Activated naive CD4-positive, alpha-beta T cell treated with anti-CD3 and anti-CD28 coated beads, Interleukin-2, amount 10 ng/mL, durations not matched to agents 7 days and 5 days (primary cell): ENCODE results near the gene RLBP1.
A peak's percentile ranks its signal among the peaks of the same experiment; 100 is the strongest.

ENCODE experiments used
- CTCF ChIA-PET: fragments of 350-600 bp; sonication (Branson Sonifier 250); formaldehyde crosslinking; loops from one replicate; lab custom pipeline; 2021; ENCODE audit warnings: antibody characterized with exemption; lab: Charles Lee
- DNase-seq: peaks from one replicate; pipeline ENCODE4 v3.0.0-alpha.2; 2020
- H3K27ac Mint-ChIP-seq: one replicate; pipeline ENCODE4 v1.8.0; 2021; ENCODE audit warnings: mild to moderate bottlenecking, moderate library complexity, mixed read lengths
- H3K27me3 Mint-ChIP-seq: one replicate; pipeline ENCODE4 v1.8.0; 2021; ENCODE audit warnings: mild to moderate bottlenecking, mixed read lengths
- H3K36me3 Mint-ChIP-seq: one replicate; pipeline ENCODE4 v1.8.0; 2021; ENCODE audit warnings: mixed read lengths
- H3K4me1 Mint-ChIP-seq: one replicate; pipeline ENCODE4 v1.8.0; 2021; ENCODE audit warnings: mixed read lengths
- H3K4me3 Mint-ChIP-seq: one replicate; pipeline ENCODE4 v1.8.0; 2021; ENCODE audit warnings: mild to moderate bottlenecking, moderate library complexity, mixed read lengths
- H3K9me3 Mint-ChIP-seq: one replicate; pipeline ENCODE4 v1.8.0; 2021; ENCODE audit warnings: mixed read lengths

RLBP1 gene

GRCh38 chr15:89225588-89225987 is 4.2 kb upstream of the RLBP1 start:
- H3K4me1 Mint-ChIP-seq, result no peaks in the 10 kb centered on the region
- peaks cover 27% of the 10 kb centered on the region for H3K27me3 Mint-ChIP-seq
- H3K4me3 Mint-ChIP-seq, result no peak overlapping the region
- CTCF ChIA-PET, result interaction anchor here (1.2 kb wide), 1 partner anchor 18 kb away, joined by 3 read pairs; no protein-coding TSS in a partner anchor
- no peaks in the 10 kb centered on the region for H3K36me3 Mint-ChIP-seq
- no peaks in the 10 kb centered on the region for H3K9me3 Mint-ChIP-seq
- H3K27ac Mint-ChIP-seq, result no peak overlapping the region
- DNase-seq, result no peak

- DNase-seq, result no peak
- Mint-ChIP-seq H3K36me3 (no peaks in the 10 kb centered on the region), H3K9me3 (no peaks in the 10 kb centered on the region), H3K27me3 (peaks cover 29% of the 10 kb centered on the region), H3K4me1 (no peaks in the 10 kb centered on the region), H3K27ac (no peak overlapping the region), H3K4me3 (no peak overlapping the region)
- CTCF ChIA-PET, result interaction anchor here (1.6 kb wide), 1 partner anchor 34 kb away, joined by 3 read pairs; no protein-coding TSS in a partner anchor
Observed at GRCh38 chr15:89218531-89218930, 2.8 kb downstream of the RLBP1 start.

- Mint-ChIP-seq H3K36me3 (no peaks in the 10 kb centered on the region), H3K9me3 (no peaks in the 10 kb centered on the region), H3K27ac (no peak overlapping the region), H3K27me3 (peaks cover 28% of the 10 kb centered on the region), H3K4me1 (no peaks in the 10 kb centered on the region), H3K4me3 (no peak overlapping the region)
- no peak for DNase-seq
- CTCF ChIA-PET, result interaction anchor here (1.6 to 2.1 kb wide), 2 partner anchors 11 to 34 kb away, joined by 3 to 12 read pairs; no protein-coding TSS in a partner anchor
Observed at GRCh38 chr15:89217686-89218376, 3.5 kb downstream of the RLBP1 start.

- no peak overlapping the region for H3K4me3 Mint-ChIP-seq
Observed at GRCh38 chr15:89217031-89217430, 4.3 kb downstream of the RLBP1 start.

GRCh38 chr15:89215627-89216026 is 5.8 kb downstream of the RLBP1 start:
- Mint-ChIP-seq H3K4me3 (no peak overlapping the region), H3K9me3 (no peaks in the 10 kb centered on the region), H3K27me3 (peaks cover 27% of the 10 kb centered on the region), H3K36me3 (no peaks in the 10 kb centered on the region), H3K27ac (no peak overlapping the region), H3K4me1 (no peaks in the 10 kb centered on the region)
- DNase-seq, result no peak
- CTCF ChIA-PET, result interaction anchor here (0.7 to 1.4 kb wide), 3 partner anchors 9 to 38 kb away, joined by 3 to 15 read pairs (median 4); no protein-coding TSS in a partner anchor

More at GRCh38 chr15:89217031-89217430, 4.3 kb downstream of the RLBP1 start:
- Mint-ChIP-seq H3K4me1 (no peaks in the 10 kb centered on the region), H3K9me3 (no peaks in the 10 kb centered on the region), H3K27me3 (peaks cover 24% of the 10 kb centered on the region), H3K27ac (no peak overlapping the region), H3K36me3 (no peaks in the 10 kb centered on the region)
- CTCF ChIA-PET, result interaction anchor here (1.2 to 2.1 kb wide), 3 partner anchors 10 to 35 kb away, joined by 3 to 12 read pairs (median 4); no protein-coding TSS in a partner anchor
- DNase-seq, result no peak

- Mint-ChIP-seq H3K4me1 (peaks cover 5% of the 10 kb centered on the region), H3K4me3 (no peak overlapping the region), H3K27me3 (peaks cover 28% of the 10 kb centered on the region), H3K9me3 (no peaks in the 10 kb centered on the region), H3K27ac (no peak overlapping the region), H3K36me3 (no peaks in the 10 kb centered on the region)
- CTCF ChIA-PET, result no interaction called here
- DNase-seq, result no peak
Observed at GRCh38 chr15:89211678-89212170, 9.7 kb downstream of the RLBP1 start.

GRCh38 chr15:89209057-89209456 is 12.3 kb downstream of the RLBP1 start:
- Mint-ChIP-seq H3K27me3 (peaks cover 20% of the 10 kb centered on the region), H3K36me3 (no peaks in the 10 kb centered on the region), H3K4me1 (peaks cover 21% of the 10 kb centered on the region), H3K27ac (no peak overlapping the region), H3K9me3 (no peaks in the 10 kb centered on the region), H3K4me3 (no peak overlapping the region)
- no peak for DNase-seq
- CTCF ChIA-PET, result no interaction called here

- H3K4me1 Mint-ChIP-seq, result peaks cover 30% of the 10 kb centered on the region
- no peaks in the 10 kb centered on the region for H3K9me3 Mint-ChIP-seq
- DNase-seq, result no peak
- no peak overlapping the region for H3K27ac Mint-ChIP-seq
- peaks cover 20% of the 10 kb centered on the region for H3K27me3 Mint-ChIP-seq
- H3K4me3 Mint-ChIP-seq, result no peak overlapping the region
- no peaks in the 10 kb centered on the region for H3K36me3 Mint-ChIP-seq
- CTCF ChIA-PET, result interaction anchor here (2.9 kb wide), 2 partner anchors 22 to 38 kb away, joined by 18 to 19 read pairs; no protein-coding TSS in a partner anchor
Observed at GRCh38 chr15:89208256-89208655, 13.1 kb downstream of the RLBP1 start.

GRCh38 chr15:89206908-89207331 is 14.5 kb downstream of the RLBP1 start:
- CTCF ChIA-PET, result interaction anchor here (0.6 to 3.0 kb wide), 51 partner anchors 8 to 302 kb away, joined by 3 to 21 read pairs (median 4); partner anchors contain the start of genes FANCI and POLG
- Mint-ChIP-seq H3K36me3 (peaks cover 3% of the 10 kb centered on the region), H3K27me3 (peaks cover 20% of the 10 kb centered on the region), H3K9me3 (no peaks in the 10 kb centered on the region), H3K27ac (no peak overlapping the region), H3K4me1 (peaks cover 31% of the 10 kb centered on the region), H3K4me3 (no peak overlapping the region)
- peak; percentile 75 for DNase-seq

GRCh38 chr15:89205991-89206585 is 15.3 kb downstream of the RLBP1 start:
- no peak overlapping the region for H3K4me3 Mint-ChIP-seq
- CTCF ChIA-PET, result interaction anchor here (0.6 to 3.0 kb wide), 45 partner anchors 8 to 301 kb away, joined by 3 to 21 read pairs (median 4); partner anchors contain the start of gene POLG
- DNase-seq, result no peak
- peaks cover 31% of the 10 kb centered on the region for H3K4me1 Mint-ChIP-seq
- peaks cover 15% of the 10 kb centered on the region for H3K27me3 Mint-ChIP-seq
- peaks cover 5% of the 10 kb centered on the region for H3K36me3 Mint-ChIP-seq
- no peaks in the 10 kb centered on the region for H3K9me3 Mint-ChIP-seq
- no peak overlapping the region for H3K27ac Mint-ChIP-seq

- peaks cover 31% of the 10 kb centered on the region for H3K4me1 Mint-ChIP-seq
- no peaks in the 10 kb centered on the region for H3K27me3 Mint-ChIP-seq
- DNase-seq, result peak; percentile 38
- CTCF ChIA-PET, result interaction anchor here (0.7 kb wide), 1 partner anchor 146 kb away, joined by 3 read pairs; no protein-coding TSS in a partner anchor
- H3K27ac Mint-ChIP-seq, result peak overlapping the region; percentile 56
- H3K9me3 Mint-ChIP-seq, result no peaks in the 10 kb centered on the region
- no peak overlapping the region for H3K4me3 Mint-ChIP-seq
- peaks cover 9% of the 10 kb centered on the region for H3K36me3 Mint-ChIP-seq
Observed at GRCh38 chr15:89203705-89204273, 17.6 kb downstream of the RLBP1 start.

GRCh38 chr15:89201465-89202005 is 19.8 kb downstream of the RLBP1 start:
- no peaks in the 10 kb centered on the region for H3K9me3 Mint-ChIP-seq
- peaks cover 13% of the 10 kb centered on the region for H3K36me3 Mint-ChIP-seq
- H3K27me3 Mint-ChIP-seq, result no peaks in the 10 kb centered on the region
- DNase-seq, result no peak
- H3K27ac Mint-ChIP-seq, result no peak overlapping the region
- H3K4me1 Mint-ChIP-seq, result peaks cover 28% of the 10 kb centered on the region
- CTCF ChIA-PET, result interaction anchor here (0.9 kb wide), 1 partner anchor 24 kb away, joined by 3 read pairs; no protein-coding TSS in a partner anchor
- H3K4me3 Mint-ChIP-seq, result no peak overlapping the region

- H3K9me3 Mint-ChIP-seq, result no peaks in the 10 kb centered on the region
- CTCF ChIA-PET, result interaction anchor here (0.7 kb wide), 1 partner anchor 135 kb away, joined by 3 read pairs; the partner anchor contains the start of gene POLG
- H3K36me3 Mint-ChIP-seq, result peaks cover 19% of the 10 kb centered on the region
- no peak overlapping the region for H3K4me3 Mint-ChIP-seq
- H3K27me3 Mint-ChIP-seq, result no peaks in the 10 kb centered on the region
- peaks cover 23% of the 10 kb centered on the region for H3K4me1 Mint-ChIP-seq
- H3K27ac Mint-ChIP-seq, result no peak overlapping the region
- no peak for DNase-seq
Observed at GRCh38 chr15:89200182-89200581, 21.2 kb downstream of the RLBP1 start.
